Activated CD8-positive, alpha-beta memory T cell treated with anti-CD3 and anti-CD28 coated beads, Interleukin-2, amount 50 U/mL, for 24 hours (primary cell): ENCODE data around the gene DNAJC7.
"Not testable (repeated sequence)": the region's sequence is repeated elsewhere in the genome, so short reads cannot be mapped to it uniquely, and the experiment has no call there.

Experiments used
- DNase-seq: peaks from one replicate; pipeline ENCODE4 v3.0.0-alpha.2; 2020; ENCODE audit errors: extremely low read depth

Gene DNAJC7

DNA sequence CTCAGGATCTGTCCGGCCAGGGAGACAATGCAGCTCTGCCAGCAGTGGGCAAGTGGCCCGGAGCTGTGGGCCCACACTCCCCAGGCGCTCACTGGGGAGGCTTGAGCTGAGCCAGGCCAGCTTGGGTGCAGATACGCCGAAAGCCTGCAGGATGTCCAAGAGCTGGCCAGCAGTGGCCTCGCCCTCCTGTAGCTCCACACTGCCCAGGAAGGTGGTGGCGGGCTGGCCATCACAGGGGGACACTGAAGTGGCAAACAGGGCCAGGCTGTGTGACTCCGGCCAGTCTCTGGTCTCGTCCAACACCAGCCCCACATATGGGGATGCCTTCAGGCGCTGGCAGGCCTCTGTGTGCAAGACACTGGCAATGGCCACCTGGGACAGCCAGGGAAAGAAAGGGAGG is 23.6 kb upstream of the DNAJC7 start:
- no peak for DNase-seq

DNA sequence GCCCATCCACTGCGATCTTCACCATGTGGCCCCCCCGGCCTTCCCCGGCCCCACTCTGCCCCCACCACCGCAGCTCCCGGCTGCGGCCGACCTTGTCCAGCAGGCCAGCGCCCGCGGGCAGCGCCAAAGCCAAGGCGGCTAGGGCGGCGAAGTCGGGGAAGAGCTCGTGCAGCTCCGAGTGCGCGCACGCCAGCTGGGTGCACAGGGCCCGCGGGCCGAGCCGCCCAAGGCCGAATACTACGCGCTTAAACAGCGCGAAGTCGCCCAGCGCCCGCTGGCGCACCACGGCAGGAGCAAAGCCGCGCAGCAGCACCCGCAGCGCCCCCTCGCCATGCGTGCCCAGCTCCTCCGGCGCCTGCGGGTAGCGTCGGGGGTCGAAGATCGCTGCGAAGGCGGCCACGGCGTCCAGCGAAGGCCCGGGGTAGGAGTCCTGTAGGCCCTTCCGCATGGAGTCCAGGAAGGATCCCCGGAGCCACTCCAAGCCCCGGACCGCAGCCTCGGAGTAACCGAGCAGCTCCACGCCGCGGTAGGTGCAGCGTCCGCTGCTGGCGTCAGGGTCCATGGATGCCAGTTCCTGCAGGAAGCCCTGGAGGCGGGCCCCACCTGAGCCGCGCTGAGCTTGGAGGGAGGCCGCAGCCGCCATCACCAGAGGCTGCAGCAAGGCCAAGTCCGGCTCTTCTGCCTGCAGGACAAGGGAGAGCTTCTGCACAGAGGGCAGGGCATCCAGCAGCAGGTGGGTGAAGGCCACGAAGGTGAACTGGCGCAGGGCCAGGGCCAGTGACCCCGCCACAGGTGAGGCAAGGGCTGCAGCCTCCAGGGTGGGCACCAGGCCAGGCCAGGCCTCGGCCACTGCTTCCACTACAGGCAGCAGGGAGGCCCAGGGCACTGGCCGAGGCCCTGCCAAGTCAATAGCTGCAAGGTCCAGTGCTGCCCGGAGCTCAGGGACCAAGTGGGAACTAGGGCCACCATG is 22.8 kb upstream of the DNAJC7 start:
- no peak for DNase-seq

DNA sequence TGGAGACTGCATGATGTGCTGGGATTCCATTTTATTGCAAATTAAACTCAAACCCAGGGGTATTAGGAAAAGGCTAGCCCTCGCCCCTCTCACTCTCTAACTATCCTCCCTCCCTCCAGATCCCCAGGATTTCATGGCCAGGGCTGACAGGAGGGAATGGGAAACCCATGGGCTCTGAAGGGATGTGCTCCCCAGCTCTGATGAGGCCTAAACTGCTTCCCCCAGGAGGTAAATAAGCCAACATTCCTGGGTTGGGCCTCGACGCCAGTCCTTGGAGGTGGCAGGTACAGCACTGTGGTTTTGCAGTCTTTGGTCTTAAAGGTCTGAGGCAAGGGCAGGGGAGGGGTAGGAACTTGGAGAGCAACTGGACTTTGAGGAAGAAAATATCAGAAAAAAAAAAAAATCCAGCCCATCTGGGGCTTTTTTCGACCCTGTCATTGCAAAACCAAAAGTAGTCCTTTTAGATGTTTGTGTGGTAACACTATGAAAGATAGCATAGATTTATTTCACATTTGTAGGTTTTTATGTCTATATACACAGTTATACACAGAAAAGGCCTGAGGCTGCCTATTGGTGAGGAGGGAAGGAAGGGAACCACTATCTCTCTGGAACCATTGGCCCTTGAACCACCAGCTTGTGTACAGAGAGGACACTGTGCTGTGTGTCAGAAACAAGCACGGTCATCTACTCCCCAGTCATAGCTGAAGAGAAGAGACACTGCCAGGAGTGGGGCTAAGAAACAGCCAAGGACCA is 21.2 kb upstream of the DNAJC7 start:
- DNase-seq = no peak

DNA sequence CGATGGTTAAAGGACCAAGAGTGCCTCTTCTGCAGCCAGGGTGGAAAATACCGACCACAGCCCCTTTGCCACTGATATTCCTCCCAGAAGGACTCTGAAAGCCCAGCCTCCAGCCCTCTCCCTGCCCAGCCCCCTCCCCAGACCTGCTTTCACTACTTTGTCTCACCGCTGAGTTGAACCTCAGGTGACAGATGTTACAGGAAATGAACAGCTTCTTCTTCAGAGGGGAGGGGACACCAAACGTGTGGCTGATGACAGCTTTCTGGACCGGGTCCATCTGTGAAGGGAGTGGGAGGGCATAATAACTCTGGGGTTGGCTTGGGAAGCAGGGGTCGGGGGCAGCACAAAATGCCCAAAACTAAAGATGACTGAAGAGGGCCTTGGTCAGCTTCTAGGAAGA is 16.8 kb upstream of the DNAJC7 start:
- no peak for DNase-seq

DNA sequence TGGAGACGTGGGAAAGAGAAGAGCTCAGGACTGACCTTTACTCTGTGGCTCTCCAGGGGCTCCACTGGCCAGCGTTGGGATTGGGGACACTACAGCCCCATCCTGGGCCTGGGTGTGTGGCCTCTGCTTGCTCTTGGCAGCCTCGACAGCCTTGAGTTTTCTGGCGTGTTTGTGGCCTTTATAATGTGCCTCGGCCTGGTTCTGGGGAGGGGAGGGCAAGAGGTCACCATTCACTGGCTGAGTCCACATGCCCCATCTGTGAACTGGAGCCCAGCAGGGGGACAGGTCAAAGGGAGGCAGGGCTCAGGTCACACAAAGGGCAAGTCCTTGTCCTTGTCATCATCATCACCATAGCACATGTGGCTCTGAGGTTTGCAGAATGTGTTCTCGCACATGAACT is 14.3 kb upstream of the DNAJC7 start:
- DNase-seq = no peak

DNA sequence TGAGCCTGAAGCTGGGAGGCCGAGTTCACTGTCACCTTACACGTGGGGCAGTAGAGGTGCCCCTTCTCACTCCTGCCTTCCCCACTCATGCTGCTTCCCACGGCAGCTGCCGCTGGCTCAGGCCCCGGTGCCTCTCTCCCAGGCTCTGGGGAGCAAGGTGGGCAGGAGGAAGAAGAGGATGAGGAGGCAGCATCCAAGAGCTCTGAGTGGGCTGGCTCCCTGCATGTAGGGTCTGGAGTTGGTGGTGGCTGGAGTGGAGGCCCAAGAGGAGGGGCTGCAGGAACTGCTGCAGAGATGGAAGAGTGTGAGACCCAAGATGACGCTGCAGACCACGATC is 11.5 kb upstream of the DNAJC7 start:
- no peak for DNase-seq

DNA sequence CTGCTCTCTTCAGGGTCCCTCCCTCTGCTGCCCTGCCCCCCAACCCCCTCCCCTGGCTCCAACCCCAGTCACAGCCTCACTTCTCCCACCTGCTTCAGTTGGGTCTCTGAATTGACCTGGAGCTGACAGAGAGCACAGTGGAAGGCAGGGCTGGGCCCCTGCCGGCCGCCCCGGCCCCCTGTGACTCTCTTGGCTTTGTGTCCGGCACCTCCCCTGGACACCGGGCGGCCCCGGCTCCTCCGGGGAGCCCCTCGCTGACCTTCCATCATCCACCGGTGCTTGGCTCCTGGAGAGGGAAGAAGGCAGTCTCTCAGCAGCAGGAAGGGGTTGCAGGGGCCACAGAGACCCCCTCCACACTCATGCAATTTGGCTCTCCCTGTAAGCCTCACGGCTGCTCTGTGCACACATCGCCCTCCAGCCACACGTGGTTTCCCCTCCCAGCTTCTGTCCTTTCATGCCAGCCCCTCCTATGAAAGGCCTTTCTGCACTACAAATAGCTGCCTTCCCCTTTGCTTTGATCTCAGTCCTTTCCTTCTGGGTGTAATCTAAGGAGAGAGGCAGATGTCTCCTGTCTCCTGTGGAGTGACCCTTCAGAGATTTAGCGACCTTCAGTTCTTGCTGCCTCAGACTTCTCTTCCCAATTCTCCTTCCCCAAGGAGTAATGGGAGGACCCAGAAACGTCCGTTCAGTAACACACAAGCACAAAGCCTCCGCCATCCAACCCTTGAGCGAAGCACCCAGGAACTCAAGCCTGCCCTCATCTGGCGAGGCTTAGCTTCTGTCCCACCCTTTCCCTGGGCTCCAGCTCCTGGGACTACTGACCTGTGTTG is 10.9 kb upstream of the DNAJC7 start:
- no peak for DNase-seq

DNA sequence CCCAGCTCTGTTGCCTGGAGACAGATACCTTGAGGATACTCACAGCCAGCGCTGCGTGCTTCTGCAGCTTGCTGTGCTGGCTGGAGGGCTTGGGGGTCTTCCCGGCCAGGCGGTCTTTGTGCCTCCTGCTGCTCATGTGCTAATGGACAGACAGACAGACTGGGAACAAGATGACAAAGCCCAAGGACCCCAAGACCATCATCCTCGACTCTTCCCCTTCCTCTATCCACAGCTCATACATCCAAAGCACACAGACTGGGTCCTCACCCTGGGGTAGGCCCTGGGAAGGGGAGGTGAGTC is 10.3 kb upstream of the DNAJC7 start:
- DNase-seq = no peak

DNA sequence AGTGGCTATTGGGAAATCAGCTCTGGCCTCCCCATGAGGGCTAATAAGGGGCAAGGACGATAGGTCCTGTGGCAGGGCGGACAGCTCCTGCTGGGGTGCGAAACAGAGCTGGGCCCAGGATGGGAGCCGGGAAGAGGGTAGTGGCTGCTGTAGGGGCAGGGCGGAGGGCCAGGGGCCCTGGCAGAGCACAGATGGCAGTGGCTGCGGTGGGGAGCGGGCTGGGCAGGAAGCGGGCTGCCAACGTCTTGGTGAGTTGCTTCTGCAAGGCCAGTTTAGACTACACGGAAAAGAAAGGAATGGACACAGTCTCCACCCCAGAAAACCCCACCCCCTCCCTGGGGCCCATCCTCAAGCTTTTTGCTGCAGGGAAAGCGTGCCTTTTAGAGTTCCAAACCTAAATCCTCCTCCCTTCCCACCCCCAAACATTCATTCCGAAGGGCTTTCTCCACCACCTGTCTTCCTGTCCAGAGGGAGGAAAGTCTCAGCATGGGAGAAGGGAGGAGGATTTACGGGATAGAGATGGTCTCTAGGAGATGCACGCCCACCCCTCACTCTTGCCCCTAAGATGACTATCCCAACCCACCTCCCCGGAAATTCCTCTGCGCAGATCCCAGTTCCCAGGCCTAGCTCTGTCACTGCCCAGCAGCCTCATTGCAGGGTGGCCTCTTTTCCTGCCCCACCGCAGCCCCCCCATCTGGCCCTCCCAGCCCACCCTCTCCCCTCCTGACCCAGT is 9.8 kb upstream of the DNAJC7 start:
- no peak for DNase-seq

DNA sequence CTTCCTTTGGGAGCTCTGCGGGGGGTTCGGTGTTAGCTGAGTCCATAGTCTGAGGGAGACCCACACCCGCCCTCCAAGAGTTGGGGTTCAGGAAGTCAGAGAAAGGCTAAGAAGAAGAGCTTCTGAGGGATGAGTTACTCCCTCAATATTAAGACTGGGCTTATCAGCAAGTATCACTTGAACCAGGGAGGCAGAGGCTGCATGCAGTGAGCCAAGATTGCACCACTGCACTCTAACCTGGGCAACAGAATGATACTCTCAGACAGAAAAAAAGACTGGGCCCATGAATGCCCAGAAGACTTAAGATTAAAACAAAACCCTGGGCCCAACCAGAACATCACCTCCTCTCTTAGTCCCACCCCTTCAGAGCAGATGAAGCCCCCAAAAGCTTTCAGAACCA is 8.7 kb upstream of the DNAJC7 start:
- DNase-seq = no peak

DNA sequence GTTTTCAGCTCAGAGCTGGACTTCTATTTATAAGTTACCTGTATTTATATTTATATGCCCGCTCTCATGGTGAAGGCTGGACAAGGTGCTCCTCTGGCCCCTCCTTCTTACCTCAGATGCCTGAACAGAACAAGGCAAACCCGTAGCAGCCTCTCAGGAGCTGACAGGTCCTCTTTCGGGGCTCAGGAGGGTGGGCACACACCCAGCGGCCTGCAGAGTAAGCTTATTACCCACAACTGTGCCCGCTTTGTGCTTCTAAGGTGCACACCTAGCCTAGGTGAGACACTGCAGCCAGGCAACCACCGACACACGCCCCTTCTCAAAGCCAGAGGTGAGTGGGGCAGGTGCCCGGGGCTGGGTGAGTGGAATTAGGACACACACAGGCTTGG is 7.9 kb upstream of the DNAJC7 start:
- DNase-seq = no peak

DNA sequence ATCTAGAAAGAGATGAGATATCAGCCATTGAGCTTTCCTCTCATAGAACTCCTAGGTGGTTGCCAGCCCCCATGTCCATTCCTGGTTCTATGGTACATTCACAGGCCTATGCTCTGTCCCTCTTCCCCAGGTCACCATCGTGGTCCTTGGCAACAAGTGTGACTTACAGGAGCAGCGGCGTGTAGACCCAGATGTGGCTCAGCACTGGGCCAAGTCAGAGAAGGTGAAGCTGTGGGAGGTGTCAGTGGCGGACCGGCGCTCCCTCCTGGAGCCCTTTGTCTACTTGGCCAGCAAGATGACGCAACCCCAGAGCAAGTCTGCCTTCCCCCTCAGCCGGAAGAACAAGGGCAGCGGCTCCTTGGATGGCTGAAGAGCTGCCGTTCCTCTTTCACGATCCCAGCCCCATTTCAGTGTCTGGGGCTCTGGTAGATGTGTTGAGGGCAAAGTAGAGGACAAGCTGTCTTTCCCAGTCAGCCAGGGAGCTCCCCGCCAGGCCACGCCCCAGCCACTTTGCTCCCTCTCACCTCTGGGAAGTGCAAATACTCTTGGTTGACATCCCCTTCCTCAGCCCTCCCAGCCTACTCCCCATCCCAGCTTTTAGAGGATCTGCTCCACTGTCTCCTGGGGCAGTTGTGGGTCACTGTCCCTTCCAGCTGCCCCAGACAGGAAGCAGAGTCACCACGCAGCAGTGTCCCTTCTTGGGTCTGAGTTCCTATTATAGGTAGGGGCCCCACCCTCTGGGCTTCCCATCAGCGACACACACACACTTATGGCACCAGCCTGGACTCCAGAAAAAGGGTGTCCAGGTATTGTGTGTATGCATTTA is 6.5 kb upstream of the DNAJC7 start:
- no peak for DNase-seq

DNA sequence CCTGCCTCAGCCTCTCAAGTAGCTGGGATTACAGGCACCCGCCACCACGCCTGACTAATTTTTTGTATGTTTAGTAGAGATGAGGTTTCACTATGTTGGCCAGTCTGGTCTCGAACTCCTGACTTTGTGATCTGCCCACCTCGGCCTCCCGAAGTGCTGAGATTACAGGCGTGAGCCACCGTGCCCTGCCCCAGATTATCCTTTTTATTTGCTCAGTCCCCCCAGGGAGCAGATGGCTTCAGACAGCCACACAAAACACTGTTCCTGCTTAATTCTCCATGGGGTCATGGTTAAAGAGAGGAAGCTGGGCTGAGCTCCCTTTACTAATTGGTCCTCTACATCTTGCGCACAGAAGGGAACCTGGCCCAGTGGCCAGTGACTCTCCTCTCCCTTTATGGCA is 3.6 kb upstream of the DNAJC7 start:
- DNase-seq = not testable (repeated sequence)

DNA sequence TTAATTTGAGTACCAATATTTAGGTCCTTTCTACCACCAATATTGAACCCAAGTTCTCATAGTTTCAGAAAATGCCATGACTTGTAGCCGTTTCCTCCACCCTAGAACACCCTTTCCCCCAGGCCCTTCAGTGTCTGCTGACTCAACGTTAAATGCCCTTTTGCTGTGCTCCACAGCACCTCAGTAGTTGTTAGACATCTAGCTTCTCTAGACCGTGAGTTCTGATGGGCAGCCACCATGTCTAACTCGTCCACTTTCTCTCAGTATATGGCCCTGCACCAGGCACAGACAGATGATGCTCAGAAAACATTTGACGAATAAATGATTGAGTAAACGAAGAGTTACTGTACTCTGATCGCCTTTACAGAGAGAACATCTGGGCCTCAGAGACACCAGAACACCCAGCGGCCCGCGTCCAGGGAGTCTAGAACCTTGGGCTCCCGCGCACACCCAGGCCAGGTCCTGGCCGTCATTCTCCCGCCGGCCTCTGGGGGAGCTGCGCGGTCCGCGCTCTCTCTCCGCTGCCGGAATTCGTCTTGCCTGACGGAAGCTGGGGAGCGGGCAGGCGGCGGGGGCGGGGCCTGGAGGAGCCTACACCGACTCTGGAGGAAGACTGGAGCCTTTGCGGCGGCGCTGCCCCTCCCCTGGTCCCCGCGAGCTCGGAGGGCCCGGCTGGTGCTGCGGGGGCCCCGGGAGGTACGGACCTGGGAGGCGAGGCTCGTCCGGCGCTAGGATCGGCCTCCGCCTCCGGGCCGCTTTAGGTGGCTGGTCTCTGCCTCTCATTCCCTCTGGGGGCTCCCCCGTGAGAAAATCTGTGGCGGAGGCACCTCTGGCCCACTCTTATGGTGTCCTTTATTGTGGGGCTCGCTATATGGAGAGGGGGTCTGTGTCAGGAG is 2.5 kb upstream of the DNAJC7 start, which contains the start of gene NKIRAS2:
Gene NKIRAS2, plus strand, starts transcription at position 582 of the 896 bp plus-strand sequence. CDS start 1,488 bp downstream, outside the sequence.
- DNase-seq = peak; percentile 87

DNA sequence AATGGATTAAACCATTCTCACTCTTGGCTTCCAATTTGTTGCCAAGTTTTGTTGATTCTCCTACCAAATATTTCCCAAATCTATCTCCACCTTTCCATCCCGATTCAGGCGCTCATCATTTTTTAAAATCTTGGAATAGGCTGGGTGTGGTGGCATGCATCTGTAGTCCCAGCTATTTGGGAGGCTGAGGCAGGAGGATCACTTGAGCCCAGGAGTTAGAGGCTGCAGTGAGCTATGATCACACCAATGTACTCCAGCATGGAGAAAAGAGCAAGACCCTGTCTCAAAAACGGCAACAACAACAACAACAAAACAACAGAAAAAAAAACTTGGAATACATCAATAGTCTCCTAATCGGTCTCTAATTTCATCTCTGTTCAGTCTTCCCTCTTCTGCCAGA is 1.7 kb upstream of the DNAJC7 start:
- DNase-seq = no peak

DNA sequence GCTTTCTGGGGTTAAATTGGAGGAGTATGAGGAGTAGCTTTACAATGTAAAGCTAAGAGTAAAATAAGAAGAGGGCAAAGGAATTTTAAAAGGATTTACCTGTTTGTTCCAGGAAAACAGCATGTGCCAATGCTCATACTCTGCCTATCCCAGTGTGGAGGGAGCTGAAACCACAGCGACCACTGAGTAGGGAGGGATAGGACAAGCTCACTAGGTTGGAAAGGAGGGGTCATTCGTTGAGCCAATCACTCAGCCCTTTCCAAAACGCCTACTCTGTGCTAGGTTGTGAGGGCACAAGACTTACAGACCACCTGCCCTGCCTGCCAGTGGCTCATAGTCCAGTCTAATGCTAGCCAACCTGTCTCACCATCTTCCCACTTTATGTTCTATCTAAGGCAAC is 1.1 kb upstream of the DNAJC7 start:
- no peak for DNase-seq

DNA sequence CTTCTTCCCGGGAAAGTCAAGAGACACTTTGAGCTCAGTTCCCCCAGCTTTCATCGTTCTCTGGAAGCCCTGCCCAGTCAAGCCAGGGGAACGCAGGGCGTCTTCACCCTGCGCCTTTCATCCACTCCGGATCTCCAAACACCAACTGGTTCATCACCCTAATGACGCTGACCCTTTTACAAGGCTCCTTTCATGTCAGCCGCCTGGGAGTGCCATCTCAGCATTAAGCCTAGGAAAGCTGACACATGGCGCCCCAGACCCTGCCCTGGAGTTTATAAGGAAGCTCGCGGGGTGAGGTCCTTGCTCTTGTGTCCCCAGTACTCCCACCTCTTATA is 594 bp upstream of the DNAJC7 start:
- DNase-seq = no peak

DNA sequence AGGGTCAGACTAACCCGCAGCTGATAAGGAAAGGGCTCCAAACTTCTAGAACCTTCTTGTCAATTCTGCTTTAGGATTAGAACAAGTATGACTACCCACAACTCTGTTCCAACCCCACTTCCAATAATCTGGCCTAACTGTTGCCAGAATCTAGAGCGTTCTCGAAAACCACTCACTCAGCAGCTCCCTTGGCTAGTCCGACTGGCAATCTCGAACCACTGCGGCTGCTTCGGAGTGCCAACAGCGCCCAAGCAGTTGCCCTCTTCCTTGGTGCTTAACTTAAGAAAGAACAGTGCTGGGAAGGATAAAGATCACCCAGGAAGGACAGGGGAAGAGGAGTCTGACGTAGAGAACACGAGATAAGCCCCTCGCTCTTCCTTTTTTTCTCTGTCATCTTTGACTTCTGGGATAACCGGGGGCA is 818 bp downstream of the DNAJC7 start:
- DNase-seq = no peak

DNA sequence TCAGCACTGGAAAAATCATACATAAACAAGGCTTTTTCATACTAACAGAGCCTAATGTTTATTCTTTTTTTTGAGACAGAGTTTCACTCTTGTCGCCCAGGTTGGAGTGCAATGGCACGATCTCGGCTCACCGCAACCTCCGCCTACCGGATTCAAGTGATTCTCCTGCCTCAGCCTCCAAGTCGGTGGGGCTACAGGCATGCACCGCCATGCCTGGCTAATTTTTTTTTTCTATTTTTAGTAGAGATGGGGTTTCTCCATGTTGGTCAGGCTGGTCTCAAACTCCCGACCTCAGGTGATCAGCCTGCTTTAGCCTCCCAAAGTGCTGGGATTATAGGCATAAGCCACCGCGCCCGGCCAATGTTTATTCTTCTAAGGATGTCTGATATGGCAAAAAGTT is 3.5 kb downstream of the DNAJC7 start:
- not testable (repeated sequence) for DNase-seq

DNA sequence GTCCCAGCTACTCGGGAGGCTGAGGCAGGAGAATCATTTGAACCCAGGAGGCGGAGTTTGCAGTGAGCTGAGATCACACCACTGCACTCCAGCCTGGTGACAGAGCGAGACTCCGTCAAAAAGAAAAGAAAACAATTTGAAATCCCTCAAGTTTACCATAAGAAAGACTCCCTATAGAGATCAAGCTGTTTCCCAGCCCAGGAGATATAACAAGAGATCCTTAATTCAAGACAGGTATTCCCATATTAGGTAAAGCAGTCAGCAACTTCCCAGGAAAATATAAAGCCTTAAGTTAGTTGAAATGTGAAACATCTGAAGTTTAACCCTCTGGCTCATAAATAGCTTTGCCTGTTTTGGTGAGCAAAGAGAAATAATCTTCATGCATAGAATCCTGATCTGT is 4.9 kb downstream of the DNAJC7 start:
- DNase-seq = not testable (repeated sequence)
